ENCODE results near the gene ANO1.

- TF ChIP-seq CTCF (IDR thresholded peaks at IDR 0.05), result no peak
- TF ChIP-seq POLR2A (IDR thresholded peaks at IDR 0.05), result no peak
Measured at GRCh38 chr11:70036971-70037882, 40.9 kb upstream of the ANO1 start.
